ENCODE data around the gene CTNND1.

DNA sequence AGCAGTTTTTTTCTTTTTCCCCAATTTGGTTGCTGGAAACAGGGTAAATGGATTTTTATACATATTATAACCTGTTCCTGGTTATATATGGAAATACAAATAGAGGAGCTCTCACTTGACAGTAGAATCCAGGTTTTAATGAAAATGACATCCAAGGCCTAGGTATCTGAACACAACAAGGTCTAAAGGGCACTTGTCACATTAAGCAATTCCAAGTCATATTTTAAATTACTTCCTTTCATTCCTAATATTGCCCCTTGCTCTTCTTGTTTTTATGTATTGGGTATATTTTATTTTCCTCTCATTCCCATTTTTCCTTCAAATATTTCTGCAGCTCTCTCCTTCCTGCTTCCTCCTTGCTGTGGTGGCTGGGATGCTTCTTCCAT, 27.1 kb downstream of the CTNND1 start:
- TF ChIP-seq, protein P1, sequence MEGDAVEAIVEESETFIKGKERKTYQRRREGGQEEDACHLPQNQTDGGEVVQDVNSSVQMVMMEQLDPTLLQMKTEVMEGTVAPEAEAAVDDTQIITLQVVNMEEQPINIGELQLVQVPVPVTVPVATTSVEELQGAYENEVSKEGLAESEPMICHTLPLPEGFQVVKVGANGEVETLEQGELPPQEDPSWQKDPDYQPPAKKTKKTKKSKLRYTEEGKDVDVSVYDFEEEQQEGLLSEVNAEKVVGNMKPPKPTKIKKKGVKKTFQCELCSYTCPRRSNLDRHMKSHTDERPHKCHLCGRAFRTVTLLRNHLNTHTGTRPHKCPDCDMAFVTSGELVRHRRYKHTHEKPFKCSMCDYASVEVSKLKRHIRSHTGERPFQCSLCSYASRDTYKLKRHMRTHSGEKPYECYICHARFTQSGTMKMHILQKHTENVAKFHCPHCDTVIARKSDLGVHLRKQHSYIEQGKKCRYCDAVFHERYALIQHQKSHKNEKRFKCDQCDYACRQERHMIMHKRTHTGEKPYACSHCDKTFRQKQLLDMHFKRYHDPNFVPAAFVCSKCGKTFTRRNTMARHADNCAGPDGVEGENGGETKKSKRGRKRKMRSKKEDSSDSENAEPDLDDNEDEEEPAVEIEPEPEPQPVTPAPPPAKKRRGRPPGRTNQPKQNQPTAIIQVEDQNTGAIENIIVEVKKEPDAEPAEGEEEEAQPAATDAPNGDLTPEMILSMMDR (IDR thresholded peaks at IDR 0.05; ENCODE audit: poor library complexity), result no peak
- no peak for TF ChIP-seq EZH2phosphoT487 (IDR thresholded peaks at IDR 0.05; ENCODE audit: low read depth, severe bottlenecking, unreplicated experiment)

All from hepatocyte (in vitro differentiated cells).